ENCODE measurements around the gene MAP2K2. TPM values are rescaled to one million over a fixed set of nuclear protein-coding genes. Genes with fewer than 3 reads are reported as not detected.
"Not testable (repeated sequence)": the region's sequence is repeated elsewhere in the genome, so short reads cannot be mapped to it uniquely, and the experiment has no call there.

MAP2K2 gene
- polyA plus RNA-seq: 10 to 100 TPM; 75.5 to 96.0 (median 86.6) TPM

DNA sequence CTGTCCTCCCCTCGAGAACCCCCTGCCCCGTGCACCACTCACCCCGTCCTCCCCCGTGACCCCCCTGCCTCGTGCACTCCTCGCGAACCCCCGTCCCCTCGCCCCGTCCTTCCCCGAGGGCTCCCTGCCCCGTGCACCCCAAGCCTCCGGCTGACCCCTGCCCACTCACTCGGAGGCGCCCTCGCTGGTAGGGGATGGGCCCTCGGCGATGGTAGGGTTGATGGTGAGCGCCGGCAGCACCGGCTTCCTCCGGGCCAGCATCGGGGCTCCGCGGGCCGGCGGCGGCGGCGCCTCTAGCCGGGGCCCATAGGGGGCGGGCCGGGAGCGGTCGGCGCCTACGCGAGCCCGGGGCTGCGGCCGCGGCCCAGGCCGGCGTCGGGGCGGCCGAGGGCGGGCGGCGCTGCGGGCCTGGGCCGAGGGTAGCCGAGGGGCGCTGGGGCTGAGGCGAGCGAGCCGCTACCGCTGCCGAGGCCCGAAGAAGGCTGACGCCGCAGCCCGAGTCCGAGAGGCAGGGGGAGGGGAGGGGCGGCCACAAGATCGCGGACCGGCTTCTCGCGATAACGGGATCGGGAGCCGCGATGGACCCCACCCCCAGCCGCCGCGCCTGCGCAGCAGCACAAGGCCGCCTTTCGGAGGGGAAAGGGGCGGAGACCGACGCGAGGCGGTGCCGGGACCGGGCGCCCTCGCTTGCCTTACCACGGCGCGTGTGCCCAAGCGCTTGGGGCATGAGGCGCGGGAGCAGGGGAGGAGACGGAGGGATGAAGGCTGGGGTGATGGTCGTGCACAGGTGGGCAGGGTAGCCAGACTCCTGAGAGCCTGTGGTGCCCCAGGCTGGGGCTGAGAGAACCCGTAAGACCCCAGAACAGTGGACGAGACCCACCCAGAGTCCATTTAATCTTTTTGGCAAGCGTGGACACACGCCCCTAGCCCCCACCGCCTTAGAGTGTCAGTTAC lies at the start of gene MAP2K2:
MAP2K2 (minus strand) TSS at position 508 of the 954 bp plus-strand sequence; CDS start at position 261, 247 bp downstream.
- Mint-ChIP-seq H3K4me1 (peaks cover 18 to 23% of the 10 kb centered on the region in 2 donors), H3K36me3 (no peaks in the 10 kb centered on the region), H3K27ac (peak within 1 kb of the TSS; percentile 86 to 97 (median 92)), H3K9me3 (no peaks in the 10 kb centered on the region), H3K27me3 (ENCODE audit: low read depth in 3 of 3) (peaks cover 0 to 8% (median 2%) of the 10 kb centered on the region in 3 donors), H3K4me3 (peak within 1 kb of the TSS; percentile 88 to 94 (median 92))
- DNase-seq: peak; percentile 95 to 97 (median 96)

DNA sequence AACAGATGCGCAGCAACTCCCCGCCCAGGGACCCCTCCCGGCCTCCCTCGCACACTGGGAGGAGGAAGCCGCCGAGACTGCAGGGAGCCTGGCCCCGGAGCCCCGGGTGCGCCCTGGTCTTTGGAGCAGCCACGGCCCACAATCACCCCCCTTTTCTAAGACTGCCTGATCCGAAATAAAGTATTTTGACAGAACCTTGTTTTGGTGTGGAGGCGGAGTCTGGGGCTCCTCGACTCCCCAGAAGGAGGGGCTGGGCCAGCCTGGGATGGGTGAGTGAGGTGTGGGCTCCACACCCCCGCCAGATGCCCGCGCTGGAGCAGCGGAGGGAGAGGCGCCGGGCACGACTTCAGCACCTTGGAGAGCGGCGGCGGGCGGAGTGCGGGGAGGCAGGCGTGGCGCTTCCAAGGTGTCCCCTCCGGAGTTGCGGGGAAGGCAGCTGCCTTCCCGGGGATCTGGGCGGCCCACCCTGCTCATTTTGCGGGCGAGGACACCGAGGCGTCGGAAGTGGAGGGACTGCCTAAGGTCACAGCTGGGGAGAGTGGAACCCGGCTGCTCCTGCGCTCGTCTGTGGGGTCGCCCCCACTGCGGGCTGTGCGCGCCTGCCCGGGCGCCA lies 49.0 kb upstream of the MAP2K2 start:
- peak; percentile 56 to 64 (median 63) for DNase-seq
- peaks cover 0 to 6% (median 0%) of the 10 kb centered on the region in 3 donors for H3K36me3 Mint-ChIP-seq
- no peak overlapping the region for H3K27ac Mint-ChIP-seq
- H3K9me3 Mint-ChIP-seq: no peaks in the 10 kb centered on the region
- no peak overlapping the region for H3K4me3 Mint-ChIP-seq
- peaks cover 0 to 6% of the 10 kb centered on the region in 2 donors for H3K4me1 Mint-ChIP-seq
- H3K27me3 Mint-ChIP-seq (ENCODE audit: low read depth in 3 of 3): peaks cover 0 to 8% (median 3%) of the 10 kb centered on the region in 3 donors

DNA sequence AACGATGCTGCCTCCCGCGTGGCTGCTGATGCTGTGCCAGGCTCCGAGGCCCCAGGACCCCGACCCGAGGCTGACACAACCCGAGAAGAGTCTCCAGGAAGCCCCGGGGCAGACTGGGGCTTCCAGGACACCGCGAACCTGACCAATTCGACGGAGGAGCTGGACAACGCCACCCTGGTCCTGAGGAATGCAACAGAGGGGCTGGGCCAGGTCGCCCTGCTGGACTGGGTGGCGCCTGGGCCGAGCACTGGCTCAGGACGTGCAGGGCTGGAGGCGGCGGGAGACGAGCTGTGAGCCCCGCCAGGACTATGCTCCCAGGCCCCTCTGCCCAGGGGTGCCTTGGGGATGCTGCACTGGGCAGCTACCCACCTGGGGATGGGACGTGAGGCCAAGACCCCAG lies 47.8 kb upstream of the MAP2K2 start:
- H3K9me3 Mint-ChIP-seq: no peaks in the 10 kb centered on the region
- DNase-seq: no peak
- peaks cover 0 to 3% (median 0%) of the 10 kb centered on the region in 3 donors for H3K36me3 Mint-ChIP-seq
- peaks cover 0 to 6% of the 10 kb centered on the region in 2 donors for H3K4me1 Mint-ChIP-seq
- H3K27me3 Mint-ChIP-seq (ENCODE audit: low read depth in 3 of 3): peaks cover 0 to 8% (median 3%) of the 10 kb centered on the region in 3 donors
- no peak overlapping the region for H3K4me3 Mint-ChIP-seq
- H3K27ac Mint-ChIP-seq: no peak overlapping the region

DNA sequence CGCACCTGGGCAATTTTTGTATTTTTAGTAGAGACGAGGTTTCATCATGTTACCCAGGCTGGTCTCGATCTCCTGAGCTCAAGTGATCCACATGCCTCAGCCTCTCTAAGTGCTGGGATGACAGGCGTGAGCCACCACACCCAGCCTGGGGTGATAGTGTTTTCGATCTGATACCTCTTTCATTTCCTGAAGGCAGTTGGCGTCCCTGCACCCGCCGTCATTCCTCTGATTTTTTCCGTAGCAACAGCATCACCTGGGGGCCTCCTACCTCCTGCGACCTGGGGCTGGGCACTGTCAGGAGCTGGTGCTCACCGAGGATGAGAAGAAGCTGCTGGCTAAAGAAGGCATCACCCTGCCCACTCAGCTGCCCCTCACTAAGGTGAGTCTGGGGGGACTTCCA lies 40.3 kb upstream of the MAP2K2 start:
- Mint-ChIP-seq H3K9me3 (no peaks in the 10 kb centered on the region), H3K27ac (no peak overlapping the region), H3K27me3 (ENCODE audit: low read depth in 3 of 3) (peaks cover 0 to 5% (median 0%) of the 10 kb centered on the region in 3 donors), H3K4me3 (no peak overlapping the region), H3K36me3 (no peaks in the 10 kb centered on the region), H3K4me1 (no peaks in the 10 kb centered on the region)
- no peak for DNase-seq

DNA sequence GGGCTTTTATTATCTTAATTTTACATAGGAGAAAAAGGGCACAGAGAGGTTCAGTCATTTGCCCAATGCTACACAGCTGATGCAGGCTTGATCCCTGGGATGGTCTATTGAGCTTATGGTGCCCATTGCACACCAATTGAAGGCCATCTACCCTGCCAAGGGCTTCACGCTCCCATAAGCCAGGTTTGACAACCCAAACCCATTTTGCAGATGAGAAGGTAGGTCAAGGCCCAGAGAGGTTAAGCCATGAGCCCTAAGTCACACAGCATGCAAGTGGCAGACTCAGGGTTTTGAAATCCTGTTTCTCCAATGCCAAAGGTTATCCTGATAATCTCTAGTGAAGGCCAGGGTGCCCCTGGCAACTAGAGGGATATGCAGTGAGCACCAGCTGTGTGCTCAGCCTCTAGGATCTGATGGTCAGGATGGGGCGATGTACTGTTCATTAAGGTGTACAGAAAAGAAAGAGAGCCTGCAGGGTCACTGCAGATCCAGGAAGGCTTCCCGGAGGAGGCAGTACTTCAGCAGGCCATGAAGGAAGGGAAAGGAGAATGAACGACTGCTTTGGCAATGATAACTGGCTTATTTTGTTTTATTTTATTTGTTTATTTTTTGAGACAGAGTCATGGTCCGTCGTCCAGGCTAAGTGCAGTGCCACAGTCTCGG lies 37.6 kb upstream of the MAP2K2 start:
- H3K4me1 Mint-ChIP-seq: no peaks in the 10 kb centered on the region
- H3K9me3 Mint-ChIP-seq: no peaks in the 10 kb centered on the region
- H3K4me3 Mint-ChIP-seq: no peak overlapping the region
- H3K27ac Mint-ChIP-seq: no peak overlapping the region
- H3K27me3 Mint-ChIP-seq (ENCODE audit: low read depth in 3 of 3): peaks cover 0 to 2% (median 0%) of the 10 kb centered on the region in 3 donors
- no peaks in the 10 kb centered on the region for H3K36me3 Mint-ChIP-seq
- DNase-seq: no peak

DNA sequence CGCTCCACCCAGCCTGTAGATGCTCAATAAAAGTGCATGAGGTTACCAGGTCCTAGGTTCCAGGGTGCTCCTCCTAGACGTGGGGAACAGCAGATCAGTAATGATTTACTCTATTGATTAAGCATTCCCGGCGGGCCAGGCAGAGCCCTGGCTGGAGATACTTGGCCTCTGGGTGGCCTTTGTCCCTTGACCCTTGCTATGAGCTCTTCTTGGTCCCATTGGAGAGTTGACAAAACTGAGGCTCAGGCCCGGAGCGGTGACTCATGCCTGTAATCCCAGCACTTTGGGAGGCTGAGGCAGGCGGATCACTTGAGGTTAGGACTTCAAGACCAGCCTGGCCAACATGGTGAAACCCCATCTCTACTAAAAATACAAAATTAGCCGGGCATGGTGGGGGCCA lies 34.0 kb upstream of the MAP2K2 start:
- not testable (repeated sequence) for H3K9me3 Mint-ChIP-seq; H3K27me3 Mint-ChIP-seq (ENCODE audit: low read depth in 3 of 3); H3K27ac Mint-ChIP-seq; H3K4me3 Mint-ChIP-seq; H3K36me3 Mint-ChIP-seq; H3K4me1 Mint-ChIP-seq; DNase-seq

DNA sequence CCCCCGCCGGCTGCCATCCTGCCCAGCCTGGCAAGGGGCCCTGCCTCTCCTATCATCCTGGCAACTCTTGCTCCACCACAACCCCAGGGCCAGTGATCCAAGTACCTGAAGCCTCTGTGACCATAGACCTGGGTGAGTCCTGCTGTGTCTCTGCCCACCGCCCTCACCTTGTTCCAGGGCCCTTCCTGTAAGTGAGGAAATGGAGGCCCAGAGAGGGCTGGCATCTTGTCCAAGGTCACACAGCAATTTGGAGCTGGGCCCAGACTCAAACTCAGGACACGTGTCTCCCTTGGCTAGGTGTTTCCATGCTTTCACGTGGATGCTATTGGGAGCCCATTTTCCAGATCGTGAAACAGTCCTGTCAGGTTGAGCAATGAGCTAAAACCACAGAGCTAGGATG lies 33.2 kb upstream of the MAP2K2 start:
- no peak overlapping the region for H3K4me3 Mint-ChIP-seq
- no peak overlapping the region for H3K27ac Mint-ChIP-seq
- no peaks in the 10 kb centered on the region for H3K9me3 Mint-ChIP-seq
- H3K4me1 Mint-ChIP-seq: peaks cover 4 to 10% of the 10 kb centered on the region in 2 donors
- no peak for DNase-seq
- H3K36me3 Mint-ChIP-seq: no peaks in the 10 kb centered on the region
- H3K27me3 Mint-ChIP-seq (ENCODE audit: low read depth in 3 of 3): no peaks in the 10 kb centered on the region

DNA sequence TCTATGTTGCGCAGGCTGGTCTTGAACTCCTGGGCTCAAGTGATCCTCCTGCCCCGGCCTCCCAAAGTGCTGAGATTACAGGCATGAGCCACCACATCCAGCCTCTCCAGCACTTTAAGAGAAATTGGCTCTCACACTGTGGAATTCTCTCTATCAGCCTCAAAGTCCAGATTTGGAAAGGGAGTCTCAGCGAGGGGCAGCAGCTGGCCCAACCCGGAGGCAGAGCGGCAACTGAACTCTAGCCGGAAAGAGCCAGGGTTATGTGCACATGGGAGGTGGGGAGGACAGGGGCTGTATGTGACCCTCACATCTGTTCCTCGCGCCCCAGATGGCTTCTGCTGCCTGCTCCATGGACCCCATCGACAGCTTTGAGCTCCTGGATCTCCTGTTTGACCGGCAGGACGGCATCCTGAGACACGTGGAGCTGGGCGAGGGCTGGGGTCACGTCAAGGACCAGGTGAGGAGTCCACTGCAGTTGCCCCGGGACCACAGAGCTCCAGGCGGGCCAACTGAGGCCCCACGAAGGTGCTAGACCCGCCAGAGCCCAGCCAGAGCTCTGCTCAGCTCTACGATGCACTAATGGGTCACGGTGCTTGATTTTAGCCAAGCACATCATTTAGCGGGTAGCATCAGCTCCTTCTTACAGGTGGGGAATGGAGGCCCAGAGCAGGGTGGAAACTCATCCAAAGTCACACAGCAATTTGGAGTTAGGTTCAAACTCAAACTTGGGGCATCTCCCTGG lies 30.8 kb upstream of the MAP2K2 start:
- Mint-ChIP-seq H3K27me3 (ENCODE audit: low read depth in 3 of 3) (peaks cover 0 to 3% (median 0%) of the 10 kb centered on the region in 3 donors), H3K4me3 (no peak overlapping the region), H3K4me1 (peaks cover 4 to 10% of the 10 kb centered on the region in 2 donors), H3K27ac (no peak overlapping the region), H3K9me3 (no peaks in the 10 kb centered on the region), H3K36me3 (no peaks in the 10 kb centered on the region)
- DNase-seq: no peak

DNA sequence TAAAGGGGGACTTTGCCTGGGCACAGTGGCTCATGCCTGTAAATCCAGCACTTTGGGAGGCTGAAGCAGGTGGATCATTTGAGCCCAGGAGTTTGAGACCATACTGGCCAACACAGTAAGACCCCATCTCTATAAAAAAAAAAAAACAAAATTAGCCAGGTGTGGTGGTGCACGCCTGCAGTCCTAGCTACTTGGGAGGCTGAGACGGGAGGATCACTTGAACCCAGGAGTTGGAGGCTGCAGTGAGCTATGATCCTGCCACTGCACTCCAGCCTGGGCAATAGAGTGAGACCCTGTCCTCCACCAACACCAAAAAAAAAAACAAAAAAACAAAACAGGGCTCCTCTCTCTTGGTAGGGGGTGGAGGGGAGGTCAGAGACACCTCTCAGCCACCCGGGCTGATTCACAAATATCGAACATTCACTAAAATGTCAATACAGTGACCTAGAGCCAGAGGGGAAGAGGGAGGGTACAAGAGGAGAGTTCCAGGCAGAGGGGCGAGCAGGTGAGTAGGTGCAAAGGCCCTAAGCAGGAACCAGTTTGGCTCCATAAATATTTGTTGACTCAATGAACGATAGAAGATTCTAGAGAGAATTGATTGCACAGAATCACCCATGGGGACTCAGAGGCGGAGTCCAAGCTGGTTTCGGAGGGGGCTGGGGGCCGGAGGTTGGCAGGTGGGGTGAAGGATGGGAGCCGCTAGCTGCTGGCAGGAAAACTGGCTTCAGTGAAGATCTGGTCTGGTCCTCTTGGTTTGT lies 28.5 kb upstream of the MAP2K2 start:
- Mint-ChIP-seq H3K27me3 (ENCODE audit: low read depth in 3 of 3) (peaks cover 1 to 3% (median 2%) of the 10 kb centered on the region in 3 donors), H3K27ac (no peak overlapping the region), H3K9me3 (no peaks in the 10 kb centered on the region), H3K4me3 (no peak overlapping the region), H3K4me1 (peaks cover 4 to 10% of the 10 kb centered on the region in 2 donors), H3K36me3 (no peaks in the 10 kb centered on the region)
- no peak for DNase-seq

DNA sequence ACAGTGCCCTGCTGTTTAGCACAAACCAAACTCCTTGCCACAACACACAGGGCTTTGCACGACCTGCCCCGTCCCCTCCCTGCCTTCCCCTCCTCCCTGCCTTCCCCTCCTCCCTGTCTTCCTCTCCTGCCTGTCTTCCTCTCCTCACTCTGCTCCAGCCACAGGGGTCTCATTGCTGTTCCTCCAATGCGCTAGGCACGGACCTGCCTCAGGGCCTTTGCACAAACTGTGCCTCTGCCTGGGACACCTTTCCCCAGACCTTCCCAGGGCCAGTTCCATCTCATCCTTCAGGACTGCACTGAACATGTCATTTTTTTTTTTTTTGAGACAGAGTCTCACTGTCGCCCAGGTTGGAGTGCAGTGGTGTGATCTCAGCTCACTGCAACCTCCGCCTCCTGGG lies 27.7 kb upstream of the MAP2K2 start:
- Mint-ChIP-seq H3K9me3 (no peaks in the 10 kb centered on the region), H3K36me3 (no peaks in the 10 kb centered on the region), H3K27ac (no peak overlapping the region), H3K27me3 (ENCODE audit: low read depth in 3 of 3) (peaks cover 1 to 3% (median 2%) of the 10 kb centered on the region in 3 donors), H3K4me3 (no peak overlapping the region), H3K4me1 (peaks cover 4 to 10% of the 10 kb centered on the region in 2 donors)
- no peak for DNase-seq

DNA sequence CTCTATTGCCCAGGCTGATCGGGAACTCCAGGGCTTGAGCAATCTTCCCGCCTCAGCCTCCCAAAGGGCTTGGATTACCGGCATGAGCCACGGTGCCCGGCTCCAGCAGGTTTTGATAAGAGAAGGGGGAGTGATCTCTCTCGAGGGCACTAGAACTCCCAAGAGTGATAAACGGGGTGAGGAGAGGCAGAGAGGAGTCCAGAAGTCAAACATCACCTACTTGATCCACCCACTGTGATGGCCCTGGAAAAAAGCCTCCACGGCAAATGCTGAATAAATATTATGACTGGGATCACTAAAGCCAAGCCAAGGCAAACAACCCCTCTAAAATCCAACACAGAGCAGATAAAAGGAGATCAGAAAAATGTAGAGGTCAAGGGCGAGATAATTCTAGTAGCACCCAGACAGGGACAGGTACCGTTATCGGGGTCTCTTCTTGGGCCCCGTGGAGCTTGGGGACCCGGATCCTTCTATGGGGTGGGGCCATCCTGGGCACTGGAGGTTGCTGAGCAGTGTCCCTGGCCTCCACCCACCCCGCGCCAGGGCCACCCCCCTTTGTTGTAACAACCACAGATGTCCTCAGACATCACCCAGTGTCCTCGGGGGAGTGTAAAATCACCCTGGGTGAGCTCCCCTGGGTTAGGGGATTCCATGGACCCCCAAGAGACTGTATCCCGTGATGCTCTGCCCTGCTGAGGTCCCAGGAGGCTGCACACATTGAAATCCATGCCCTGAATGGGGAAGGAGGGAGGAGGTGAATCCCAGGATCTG lies 25.8 kb upstream of the MAP2K2 start:
- H3K27me3 Mint-ChIP-seq (ENCODE audit: low read depth in 3 of 3): peaks cover 3% of the 10 kb centered on the region in 3 donors
- H3K36me3 Mint-ChIP-seq: no peaks in the 10 kb centered on the region
- H3K27ac Mint-ChIP-seq: no peak overlapping the region
- H3K9me3 Mint-ChIP-seq: no peaks in the 10 kb centered on the region
- no peak overlapping the region for H3K4me3 Mint-ChIP-seq
- no peak for DNase-seq
- peaks cover 4 to 10% of the 10 kb centered on the region in 2 donors for H3K4me1 Mint-ChIP-seq

DNA sequence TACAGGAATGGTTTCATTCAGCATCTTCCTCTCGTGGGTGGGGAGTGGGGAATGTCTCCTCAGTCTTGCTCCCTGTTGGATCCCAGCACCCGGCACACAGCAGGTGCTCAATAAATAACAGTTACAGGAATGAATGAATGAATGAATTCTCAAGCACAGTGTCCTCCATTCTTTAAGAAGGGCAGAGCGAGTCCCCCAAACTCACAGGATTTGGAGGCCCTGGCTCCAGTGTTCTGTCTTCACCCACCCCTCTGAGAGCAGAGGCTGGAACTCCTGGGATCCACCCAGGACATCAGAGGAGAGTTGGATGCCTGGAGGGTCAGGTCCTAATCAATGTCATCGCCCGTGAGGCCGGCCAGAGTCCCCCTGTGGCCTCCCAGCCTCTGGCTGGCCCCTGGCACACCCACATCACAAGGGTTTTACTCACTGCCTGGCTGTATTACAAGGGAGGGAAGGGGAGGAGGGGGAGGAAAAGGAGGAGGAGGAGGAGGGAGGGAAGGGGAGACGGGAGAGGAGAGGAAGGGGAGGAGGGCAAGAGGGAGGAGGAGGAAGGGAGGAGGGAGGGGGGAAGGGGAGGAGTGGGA lies 20.8 kb upstream of the MAP2K2 start:
- no peak overlapping the region for H3K27ac Mint-ChIP-seq
- peaks cover 8 to 9% of the 10 kb centered on the region in 2 donors for H3K4me1 Mint-ChIP-seq
- no peak overlapping the region for H3K4me3 Mint-ChIP-seq
- DNase-seq: no peak
- H3K36me3 Mint-ChIP-seq: no peaks in the 10 kb centered on the region
- peaks cover 3 to 8% (median 3%) of the 10 kb centered on the region in 3 donors for H3K27me3 Mint-ChIP-seq (ENCODE audit: low read depth in 3 of 3)
- no peaks in the 10 kb centered on the region for H3K9me3 Mint-ChIP-seq
